IMR-90 (cell line): ENCODE data around the gene RETREG1. TPM values are rescaled to one million over a fixed set of nuclear protein-coding genes. Genes with fewer than 3 reads are reported as not detected.

Experiments used
- ATAC-seq: fragments of 200-7000 bp; cut with Tn5 transposase; 2 replicates; pipeline ENCODE4 v1.9.1; 2020; ENCODE audit warnings: low read depth, mild to moderate bottlenecking, moderate library complexity
- BruUV-seq: library from RNA; stranded (reverse); fragments of 400-500 nt; replicated peaks from 2 replicates; lab custom pipeline; 2021; lab: Mats Ljungman, UMichigan
- CTCF ChIA-PET: fragments of 300-600 bp; formaldehyde crosslinking; extraction: SDS; loops from one replicate; lab custom pipeline; 2021; ENCODE audit warnings: antibody characterized with exemption; lab: Yijun Ruan, JAX
- POLR2A ChIA-PET: fragments of 300-600 bp; sonication (Branson Sonifier 250); formaldehyde crosslinking; loops from one replicate; lab custom pipeline; 2022; ENCODE audit warnings: antibody characterized with exemption; ENCODE audit not compliant: unreplicated experiment; lab: Charles Lee
- DNase-seq: peaks from one replicate; pipeline ENCODE4 v3.0.0; 2013
- H2AFZ ChIP-seq: replicated peaks from 2 replicates; pipeline ENCODE3; 2013; ENCODE audit warnings: low read length, mild to moderate bottlenecking; ENCODE audit not compliant: poor library complexity
- H2AK5ac ChIP-seq: 2 replicates; pipeline ENCODE4 v1.6.1; 2013; ENCODE audit warnings: low read depth, low read length, inconsistent platforms
- H2AK9ac ChIP-seq: replicated peaks from 2 replicates; pipeline ENCODE3; 2013; ENCODE audit warnings: mild to moderate bottlenecking, low read depth, low read length, moderate library complexity; ENCODE audit not compliant: poor library complexity
- H2BK120ac ChIP-seq: 2 replicates; pipeline ENCODE4 v1.6.1; 2013; ENCODE audit warnings: low read depth, low read length, inconsistent platforms
- H2BK15ac ChIP-seq: 3 replicates; pipeline ENCODE4 v1.6.1; 2013; ENCODE audit warnings: low read depth, low read length, inconsistent platforms
- H2BK20ac ChIP-seq: 2 replicates; pipeline ENCODE4 v1.6.1; 2013; ENCODE audit warnings: low read depth, mild to moderate bottlenecking, inconsistent platforms, low read length, moderate library complexity
- H2BK5ac ChIP-seq: 2 replicates; pipeline ENCODE4 v1.6.1; 2013; ENCODE audit warnings: mild to moderate bottlenecking, low read depth, low read length, inconsistent platforms; ENCODE audit not compliant: poor library complexity, severe bottlenecking
- H3K14ac ChIP-seq: replicated peaks from 2 replicates; pipeline ENCODE4 v1.6.1; 2013; ENCODE audit warnings: low read depth, low read length, inconsistent platforms
- H3K18ac ChIP-seq: 2 replicates; pipeline ENCODE4 v1.6.1; 2013; ENCODE audit warnings: low read depth, low read length, control low read depth
- H3K23ac ChIP-seq: 2 replicates; pipeline ENCODE4 v1.6.1; 2013; ENCODE audit warnings: low read depth, low read length, inconsistent platforms
- H3K27ac ChIP-seq: 2 replicates; pipeline ENCODE4 v1.5.1; 2013; ENCODE audit warnings: mild to moderate bottlenecking, control low read depth, low read length; ENCODE audit not compliant: insufficient read depth
- H3K27me3 ChIP-seq: 2 replicates; pipeline ENCODE4 v1.6.1; 2013; ENCODE audit warnings: low read length; ENCODE audit not compliant: control insufficient read depth, insufficient read depth
- H3K36me3 ChIP-seq: 2 replicates; pipeline ENCODE4 v1.6.1; 2013; ENCODE audit warnings: low read length, mixed read lengths; ENCODE audit not compliant: control insufficient read depth, insufficient read depth
- H3K4ac ChIP-seq: 2 replicates; pipeline ENCODE4 v1.6.1; 2013; ENCODE audit warnings: low read depth, low read length, inconsistent platforms
- H3K4me1 ChIP-seq: 2 replicates; pipeline ENCODE4 v1.6.1; 2013; ENCODE audit warnings: low read length, mixed read lengths; ENCODE audit not compliant: control insufficient read depth, insufficient read depth
- H3K4me2 ChIP-seq: 2 replicates; pipeline ENCODE4 v1.6.1; 2013; ENCODE audit warnings: low read depth, mild to moderate bottlenecking, control low read depth, low read length, moderate library complexity
- H3K4me3 ChIP-seq: 2 replicates; pipeline ENCODE4 v1.5.1; 2013; ENCODE audit warnings: low read depth, mild to moderate bottlenecking, control low read depth, low read length, moderate library complexity; ENCODE audit not compliant: insufficient read depth
- H3K56ac ChIP-seq: 2 replicates; pipeline ENCODE4 v1.6.1; 2013; ENCODE audit warnings: low read length, inconsistent platforms; ENCODE audit not compliant: insufficient read depth; ENCODE audit errors: extremely low read depth
- H3K79me1 ChIP-seq, 2 experiments: 2 replicates each; pipeline ENCODE4 v1.6.1; 2013; ENCODE audit warnings: low read length in 2 of 2, inconsistent platforms in 1 of 2, low read depth in 1 of 2
- H3K9ac ChIP-seq: 2 replicates; pipeline ENCODE4 v1.6.1; 2013; ENCODE audit warnings: low read depth, low read length, control low read depth
- H3K9me1 ChIP-seq: 2 replicates; pipeline ENCODE4 v1.6.1; 2013; ENCODE audit warnings: low read length, inconsistent platforms; ENCODE audit not compliant: insufficient read depth
- H3K9me3 ChIP-seq: 2 replicates; pipeline ENCODE4 v1.6.1; 2013; ENCODE audit warnings: low read length; ENCODE audit not compliant: control insufficient read depth, insufficient read depth
- H4K20me1 ChIP-seq: 2 replicates; pipeline ENCODE4 v1.6.1; 2013; ENCODE audit warnings: low read length, inconsistent platforms; ENCODE audit not compliant: insufficient read depth
- H4K5ac ChIP-seq: 2 replicates; pipeline ENCODE4 v1.6.1; 2013; ENCODE audit warnings: mild to moderate bottlenecking, low read depth, low read length, control low read depth
- H4K8ac ChIP-seq, 2 experiments: 2 replicates each; pipeline ENCODE4 v1.6.1; 2013; ENCODE audit warnings: low read depth in 2 of 2, low read length in 2 of 2, control low read depth in 1 of 2, inconsistent platforms in 1 of 2
- H4K91ac ChIP-seq: 2 replicates; pipeline ENCODE4 v1.6.1; 2013; ENCODE audit warnings: low read depth, low read length, inconsistent platforms; ENCODE audit not compliant: insufficient read depth
- BHLHE40 ChIP-seq: fragments of 150-350 bp; IDR thresholded peaks from 2 replicates; pipeline ENCODE4 v1.6.1; 2016; ENCODE audit warnings: mild to moderate bottlenecking, low read depth, low read length
- CTCF ChIP-seq: conservative IDR thresholded peaks from 2 replicates; pipeline ENCODE4 v1.5.1; 2012; ENCODE audit warnings: mild to moderate bottlenecking, low read depth, low read length, improper control_type of control experiment
- FOS ChIP-seq: fragments of 150-350 bp; IDR thresholded peaks from 2 replicates; pipeline ENCODE4 v1.6.1; 2016; ENCODE audit warnings: low read depth, low read length
- MAFK ChIP-seq: IDR thresholded peaks from 2 replicates; pipeline ENCODE4 v1.6.1; 2012; ENCODE audit warnings: low read depth, low read length, improper control_type of control experiment
- MAZ ChIP-seq: IDR thresholded peaks from 2 replicates; pipeline ENCODE4 v1.6.1; 2012; ENCODE audit warnings: low read depth, mild to moderate bottlenecking, low read length, improper control_type of control experiment, moderate library complexity, borderline replicate concordance
- NFE2L2 ChIP-seq: fragments of 150-350 bp; IDR thresholded peaks from 2 replicates; pipeline ENCODE4 v1.6.1; 2016; ENCODE audit warnings: low read depth, mild to moderate bottlenecking, low read length
- POLR2A ChIP-seq: IDR thresholded peaks from 2 replicates; pipeline ENCODE4 v1.6.1; 2012; ENCODE audit warnings: mild to moderate bottlenecking, low read depth, low read length
- RAD21 ChIP-seq: IDR thresholded peaks from 2 replicates; pipeline ENCODE4 v1.6.1; 2012; ENCODE audit warnings: low read length, improper control_type of control experiment
- SMC3 ChIP-seq: fragments of 150-350 bp; IDR thresholded peaks from 2 replicates; pipeline ENCODE4 v1.6.1; 2016; ENCODE audit warnings: low read depth, mild to moderate bottlenecking, antibody characterized with exemption, low read length, moderate library complexity
- USF2 ChIP-seq: fragments of 150-350 bp; IDR thresholded peaks from 2 replicates; pipeline ENCODE4 v1.6.1; 2017; ENCODE audit warnings: mild to moderate bottlenecking, antibody characterized with exemption, low read length, low read depth
- WGBS, 2 experiments: methylation state at CpG; one replicate each; pipeline versions ENCODE4 v1.1.5 to v1.1.7; 2013; ENCODE audit warnings: missing lambda C conversion rate in 2 of 2; ENCODE audit not compliant: insufficient read length in 1 of 2; ENCODE audit errors: extremely low coverage in 2 of 2; 5-methylcytosine and 5-hydroxymethylcytosine counted together
- dilution Hi-C: fragments of 300-500 bp; cut with HindIII; formaldehyde crosslinking; loops from one replicate; pipeline ENCODE4 v1.14.3; 2018; ENCODE audit warnings: low sequenced_read_pairs; ENCODE audit not compliant: unreplicated experiment
- in situ Hi-C: fragments of 300-500 bp; cut with MboI; formaldehyde crosslinking; loops from 3 replicates; pipeline ENCODE4 v1.14.3; 2019; ENCODE audit warnings: low sequenced_read_pairs, inconsistent platforms, mixed read lengths
- intact Hi-C: fragments of 100-400 bp; cut with micrococcal nuclease; formaldehyde crosslinking; loops from 2 replicates; pipeline ENCODE4 v1.10.0; 2022
- polyA plus RNA-seq, 3 experiments: library from polyadenylated mRNA; depleted of rRNA; stranded (reverse); fragments of >200 nt; gene quantifications; 2 replicates each; pipeline ENCODE4 v1.2.3, GENCODE V29; 2012; ENCODE audit warnings: low replicate concordance in 1 of 3
- total RNA-seq: library from RNA; depleted of rRNA; stranded (reverse); fragments of >200 nt; gene quantifications from 2 replicates; pipeline ENCODE4 v1.2.3, GENCODE V29; 2012

RETREG1 gene
- total and polyA plus RNA-seq, 2 of the 4 experiments (the other 2 are of a cell fraction) = not detected

GRCh38 chr5:16554110-16554509 is 62.7 kb downstream of the RETREG1 start:
- ChIA-PET CTCF (interaction anchor here (0.6 kb wide), 1 partner anchor 402 kb away, joined by 3 read pairs; no protein-coding TSS in a partner anchor), POLR2A (no interaction called here)
- H3K18ac ChIP-seq = no peak overlapping the region
- H3K4me3 ChIP-seq = no peak overlapping the region
- no peak overlapping the region for H3K4me2 ChIP-seq
- H3K9ac ChIP-seq = no peak overlapping the region
- dilution Hi-C loops = no loop called here
- H3K79me1 ChIP-seq = no peaks in the 10 kb centered on the region
- BruUV-seq = no TSS peak
- WGBS, 2 experiments = 38% methylated on average over 3 of the region's 8 CpGs; no CpG with 5 or more reads in 1 of the 2 experiments
- H3K14ac ChIP-seq = no peak overlapping the region
- H2BK15ac ChIP-seq = no peak overlapping the region
- no peak overlapping the region for H3K56ac ChIP-seq
- no peak overlapping the region for H4K91ac ChIP-seq
- no peak for ATAC-seq
- no peak overlapping the region for H2AK9ac ChIP-seq
- peaks cover 9% of the 10 kb centered on the region for H3K27me3 ChIP-seq
- intact Hi-C loops = loop anchor here (5.0 kb wide), 2 partner anchors 392 to 648 kb away; no protein-coding TSS in a partner anchor
- H4K5ac ChIP-seq = no peak overlapping the region
- no peak overlapping the region for H3K23ac ChIP-seq
- H2AK5ac ChIP-seq = no peak overlapping the region
- no peak for TF ChIP-seq SMC3
- no peak for TF ChIP-seq MAZ
- TF ChIP-seq RAD21 = no peak
- TF ChIP-seq CTCF = no peak
- no peak for TF ChIP-seq MAFK
- TF ChIP-seq NFE2L2 = no peak
- TF ChIP-seq POLR2A = no peak
- TF ChIP-seq FOS = no peak
- TF ChIP-seq BHLHE40 = no peak
- TF ChIP-seq USF2 = no peak
- no peak overlapping the region for H4K8ac ChIP-seq
- H2BK20ac ChIP-seq = no peak overlapping the region
- no peak overlapping the region for H2BK120ac ChIP-seq
- no peaks in the 10 kb centered on the region for H3K9me1 ChIP-seq
- in situ Hi-C loops = no loop called here
- H3K9me3 ChIP-seq = no peaks in the 10 kb centered on the region
- no peaks in the 10 kb centered on the region for H4K20me1 ChIP-seq
- DNase-seq = no peak
- no peak overlapping the region for H2AFZ ChIP-seq
- no peaks in the 10 kb centered on the region for H3K36me3 ChIP-seq
- no peak overlapping the region for H3K4ac ChIP-seq
- no peak overlapping the region for H3K27ac ChIP-seq
- H3K4me1 ChIP-seq = no peaks in the 10 kb centered on the region
- no peak overlapping the region for H2BK5ac ChIP-seq
